HepG2 (cell line): ENCODE data around the gene DNAJC13. TPM values are rescaled to one million over a fixed set of nuclear protein-coding genes. Genes with fewer than 3 reads are reported as not detected.

Source experiments
- ATAC-seq: fragments of 200-7000 bp; cut with Tn5 transposase; 3 replicates; pipeline ENCODE4 v1.9.1; 2020; ENCODE audit warnings: mild to moderate bottlenecking, moderate library complexity
- BruUV-seq: library from RNA; stranded (reverse); fragments of 400-500 nt; replicated peaks from 2 replicates; lab custom pipeline; 2021; lab: Mats Ljungman, UMichigan
- CTCF ChIA-PET: fragments of 300-600 bp; formaldehyde crosslinking; extraction: SDS; loops from one replicate; lab custom pipeline; 2021; ENCODE audit warnings: low total read pairs, inconsistent platforms, low intra/inter-chr PET ratio; lab: Yijun Ruan, JAX
- POLR2A ChIA-PET: fragments of 350-600 bp; sonication (Branson Sonifier 250); formaldehyde crosslinking; loops from one replicate; lab custom pipeline; 2020; ENCODE audit warnings: antibody characterized with exemption, inconsistent platforms; lab: Yijun Ruan, JAX
- DNase-seq: peaks from one replicate; pipeline ENCODE4 v3.0.0-alpha.2; 2015; ENCODE audit warnings: low spot score
- FAIRE-seq: peaks from 3 replicates; lab custom pipeline; 2011; peaks lifted over from hg19 to GRCh38; lab: Jason Lieb, UNC
- H2AFZ ChIP-seq: one replicate; pipeline ENCODE4 v1.6.1; 2011; ENCODE audit warnings: low read length, inconsistent platforms
- H3K27ac ChIP-seq: fragments of 300-600 bp; 3 replicates; pipeline ENCODE4 v1.8.0; 2011; ENCODE audit warnings: mixed run types, mild to moderate bottlenecking, mixed read lengths, low read length, inconsistent platforms; ENCODE audit not compliant: insufficient read depth; ENCODE audit errors: extremely low read length
- H3K27me3 ChIP-seq, 2 experiments: fragments of 200-600 bp in 1 of 2; 2 replicates in 1 of 2; 3 replicates in 1 of 2; pipeline versions ENCODE4 v1.6.0 to v1.8.0; 2011; ENCODE audit warnings: low read length in 2 of 2, mild to moderate bottlenecking in 2 of 2, moderate library complexity in 2 of 2, inconsistent platforms in 1 of 2; ENCODE audit not compliant: insufficient read depth in 2 of 2, control insufficient read depth in 1 of 2
- H3K36me3 ChIP-seq, 2 experiments: fragments of 200-600 bp in 1 of 2; replicated peaks in 1 of 2; 2 replicates in 1 of 2; 3 replicates in 1 of 2; pipeline versions ENCODE4 v1.5.1 to v1.8.0; 2011; ENCODE audit warnings: low read length in 2 of 2, inconsistent platforms in 1 of 2; ENCODE audit not compliant: insufficient read depth in 2 of 2, control insufficient read depth in 1 of 2
- H3K4me1 ChIP-seq: 2 replicates; pipeline ENCODE4 v1.5.1; 2012; ENCODE audit warnings: low read length, inconsistent platforms; ENCODE audit not compliant: insufficient read depth
- H3K4me2 ChIP-seq: 2 replicates; pipeline ENCODE4 v1.6.0; 2011; ENCODE audit warnings: low read depth, low read length, inconsistent platforms
- H3K4me3 ChIP-seq, 3 experiments: fragments of 200-600 bp in 1 of 3; sonication (generic), shearing (Covaris generic) in 1 of 3; replicated peaks in 1 of 3; 2 replicates each; pipeline ENCODE4 v1.5.1; 2011 to 2016; ENCODE audit warnings: low read length in 3 of 3, inconsistent platforms in 2 of 3, low read depth in 2 of 3, mild to moderate bottlenecking in 2 of 3, control low read depth in 1 of 3, mixed read lengths in 1 of 3; ENCODE audit not compliant: insufficient read depth in 1 of 3
- H3K79me2 ChIP-seq: one replicate; pipeline ENCODE4 v1.6.1; 2011; ENCODE audit warnings: low read length, inconsistent platforms; ENCODE audit not compliant: insufficient read depth
- H3K9ac ChIP-seq: 2 replicates; pipeline ENCODE4 v1.6.0; 2011; ENCODE audit warnings: mild to moderate bottlenecking, low read depth, low read length, inconsistent platforms; ENCODE audit not compliant: insufficient read depth
- H3K9me3 ChIP-seq: 2 replicates; pipeline ENCODE4 v1.5.1; 2012; ENCODE audit warnings: mild to moderate bottlenecking, low read length
- H4K20me1 ChIP-seq: 2 replicates; pipeline ENCODE4 v1.6.0; 2011; ENCODE audit warnings: inconsistent platforms, mild to moderate bottlenecking, low read length, moderate library complexity; ENCODE audit not compliant: insufficient read depth
- ASH2L ChIP-seq: fragments of 300-600, 200-600 bp; sonication (generic); IDR thresholded peaks from 2 replicates; pipeline ENCODE4 v1.7.0; 2017; ENCODE audit warnings: low read depth, mild to moderate bottlenecking, moderate library complexity, mixed read lengths, low read length; ENCODE audit not compliant: insufficient read length
- ATM ChIP-seq: fragments of 450-650 bp; IDR thresholded peaks from 2 replicates; pipeline ENCODE4 v1.7.1; 2017; ENCODE audit warnings: mild to moderate bottlenecking, borderline replicate concordance
- CREM ChIP-seq, 2 experiments: sonication (generic) in 1 of 2; formaldehyde crosslinking in 1 of 2; IDR thresholded peaks; 2 replicates each; pipeline versions ENCODE4 v1.4.0 to v1.6.1; 2016 to 2020; ENCODE audit warnings: antibody characterized with exemption in 1 of 2, mild to moderate bottlenecking in 1 of 2, missing genetic modification reagents in 1 of 2
- GATA4 ChIP-seq: sonication (generic); IDR thresholded peaks from 2 replicates; pipeline ENCODE4 v1.6.1; 2016; ENCODE audit warnings: antibody characterized with exemption, low read depth, borderline replicate concordance
- HNF4A ChIP-seq: sonication (generic); formaldehyde crosslinking; IDR thresholded peaks from 2 replicates; pipeline ENCODE4 v1.4.0; 2020; ENCODE audit warnings: missing genetic modification reagents
- ISL2 ChIP-seq: sonication (generic); formaldehyde crosslinking; IDR thresholded peaks from 2 replicates; pipeline ENCODE4 v1.5.0; 2020; ENCODE audit warnings: missing genetic modification reagents
- JUNB ChIP-seq: sonication (generic); formaldehyde crosslinking; IDR thresholded peaks from 2 replicates; pipeline ENCODE4 v1.8.0; 2022; ENCODE audit warnings: missing genetic modification reagents, mild to moderate bottlenecking, borderline replicate concordance
- KDM5A ChIP-seq: fragments of 200-600 bp; sonication (generic); IDR thresholded peaks from 2 replicates; pipeline ENCODE4 v1.7.0; 2018; ENCODE audit warnings: antibody characterized with exemption, mild to moderate bottlenecking, low read length, borderline replicate concordance
- MTA1 ChIP-seq: sonication (generic); formaldehyde crosslinking; IDR thresholded peaks from 2 replicates; pipeline ENCODE4 v1.4.0; 2020; ENCODE audit warnings: missing genetic modification reagents, mild to moderate bottlenecking, borderline replicate concordance
- SAP130 ChIP-seq: IDR thresholded peaks from 2 replicates; pipeline ENCODE4 v1.6.1; 2016; ENCODE audit warnings: low read depth
- SRF ChIP-seq: IDR thresholded peaks from 2 replicates; pipeline ENCODE4 v1.6.1; 2011; ENCODE audit warnings: mild to moderate bottlenecking, low read depth, low read length, moderate library complexity
- TEAD3 ChIP-seq: optimal IDR thresholded peaks from 2 replicates; pipeline ENCODE3; 2016; ENCODE audit warnings: borderline replicate concordance
- ZBTB38 ChIP-seq: sonication (generic); formaldehyde crosslinking; IDR thresholded peaks from 2 replicates; pipeline ENCODE4 v1.5.1; 2020; ENCODE audit warnings: mild to moderate bottlenecking, missing genetic modification reagents
- ZNF121 ChIP-seq: sonication (generic); formaldehyde crosslinking; IDR thresholded peaks from 2 replicates; pipeline ENCODE4 v1.5.0; 2020; ENCODE audit warnings: mild to moderate bottlenecking, missing genetic modification reagents
- ZNF652 ChIP-seq: IDR thresholded peaks from 2 replicates; pipeline ENCODE4 v1.6.1; 2016; ENCODE audit warnings: low read depth, borderline replicate concordance
- ZNF713 ChIP-seq: sonication (generic); formaldehyde crosslinking; IDR thresholded peaks from 2 replicates; pipeline ENCODE4 v1.4.0; 2020; ENCODE audit warnings: mild to moderate bottlenecking, missing genetic modification reagents
- WGBS: methylation state at CpG from one replicate; pipeline ENCODE4 v1.1.6; 2017; ENCODE audit warnings: low lambda C conversion rate; 5-methylcytosine and 5-hydroxymethylcytosine counted together
- in situ Hi-C: cut with HindIII; loops from 2 replicates; pipeline ENCODE4 v1.10.0; 2017; ENCODE audit warnings: low pct_unique_long_range_greater_than_20kb; ENCODE audit not compliant: extremely low pct_ligation_motif_present
- intact Hi-C: fragments of 100-400 bp; cut with micrococcal nuclease; formaldehyde crosslinking; loops from one replicate; pipeline ENCODE4 v1.10.0; 2022; ENCODE audit not compliant: unreplicated experiment
- polyA plus RNA-seq, 8 experiments: library from polyadenylated mRNA; depleted of rRNA in 3 of 8; stranded (reverse) in 7 of 8; unstranded in 1 of 8; fragments of >200 nt; fragmentation: Illumina TruSeq in 4 of 8; extraction: Trizol in 4 of 8; gene quantifications; 2 replicates each; pipeline versions ENCODE4 v1.2.1 to v1.2.3, GENCODE V29; 2011 to 2016; ENCODE audit warnings: low read depth in 4 of 8, missing spikeins in 1 of 8, mixed read lengths in 1 of 8; ENCODE audit not compliant: insufficient read depth in 1 of 8
- total RNA-seq, 5 experiments: library from RNA; depleted of rRNA; stranded (reverse); fragments of >200 nt; fragmentation: Illumina TruSeq; extraction: Trizol; gene quantifications; 2 replicates each; pipeline ENCODE4 v1.2.3, GENCODE V29; 2016; ENCODE audit warnings: low read depth in 1 of 5
- TF ChIP-seq, protein P1 (sequence below): sonication (generic); formaldehyde crosslinking; IDR thresholded peaks from 2 replicates; pipeline ENCODE4 v1.4.0; 2020; ENCODE audit warnings: missing genetic modification reagents, mild to moderate bottlenecking, borderline replicate concordance
- TF ChIP-seq, protein P2 (sequence below): sonication (generic); formaldehyde crosslinking; IDR thresholded peaks from 2 replicates; pipeline ENCODE4 v1.4.0; 2020; ENCODE audit warnings: missing genetic modification reagents
- TF ChIP-seq, protein P3 (sequence below): sonication (generic); formaldehyde crosslinking; IDR thresholded peaks from 2 replicates; pipeline ENCODE4 v1.4.0; 2020; ENCODE audit warnings: missing genetic modification reagents
- TF ChIP-seq, protein P4 (sequence below): conservative IDR thresholded peaks from 2 replicates; pipeline ENCODE4 v1.6.1; 2018; ENCODE audit warnings: missing genetic modification reagents

The DNAJC13 gene
- total and polyA plus RNA-seq, 2 of the 13 experiments (the other 11 are each of a cell fraction or from before 2014, with no cell fraction given), result 9.1 to 26.2 TPM

DNA sequence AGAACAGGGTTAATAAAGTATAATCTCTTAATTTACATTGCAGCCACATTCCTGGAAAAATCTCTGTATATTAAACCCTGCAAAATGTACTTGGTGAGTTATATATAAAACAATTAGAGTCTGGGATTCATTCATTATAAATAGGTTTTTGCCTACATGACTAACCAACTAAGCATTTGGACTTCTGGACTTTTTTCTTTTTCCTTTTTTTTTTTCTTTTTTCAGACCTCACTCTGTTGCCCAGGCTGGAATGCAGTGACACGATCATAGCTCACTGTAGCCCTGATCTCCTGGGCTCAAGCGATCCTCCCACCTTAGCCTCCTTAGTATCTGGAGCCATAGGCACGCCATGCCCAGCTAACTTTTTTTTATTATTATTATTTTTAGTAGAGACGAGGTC lies 4.5 kb downstream of the DNAJC13 start (continued):
- TF ChIP-seq JUNB (CRISPR knock-in tag), result peak; percentile 32; the same call in 1 of the 2 replicates
- TF ChIP-seq ZNF652 (CRISPR knock-in tag), result no peak
- TF ChIP-seq ATM, result no peak
- no peak for TF ChIP-seq CREM (IDR thresholded peaks at IDR 0.05)
- no peak for TF ChIP-seq CREM (CRISPR knock-in tag; IDR thresholded peaks at IDR 0.05)
- no peak for TF ChIP-seq MTA1 (CRISPR knock-in tag)
- TF ChIP-seq, protein P1, sequence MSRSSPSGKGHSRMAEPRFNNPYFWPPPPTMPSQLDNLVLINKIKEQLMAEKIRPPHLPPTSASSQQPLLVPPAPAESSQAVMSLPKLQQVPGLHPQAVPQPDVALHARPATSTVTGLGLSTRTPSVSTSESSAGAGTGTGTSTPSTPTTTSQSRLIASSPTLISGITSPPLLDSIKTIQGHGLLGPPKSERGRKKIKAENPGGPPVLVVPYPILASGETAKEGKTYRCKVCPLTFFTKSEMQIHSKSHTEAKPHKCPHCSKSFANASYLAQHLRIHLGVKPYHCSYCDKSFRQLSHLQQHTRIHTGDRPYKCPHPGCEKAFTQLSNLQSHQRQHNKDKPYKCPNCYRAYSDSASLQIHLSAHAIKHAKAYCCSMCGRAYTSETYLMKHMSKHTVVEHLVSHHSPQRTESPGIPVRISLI (CRISPR knock-in tag), result peak; percentile 65; the same call in 1 of the 2 replicates
- peak; percentile 22; the same call in 1 of the 2 replicates for TF ChIP-seq HNF4A (CRISPR knock-in tag)
- peak; percentile 87 for TF ChIP-seq TEAD3 (CRISPR knock-in tag)
- peak; percentile 30 for TF ChIP-seq ASH2L
- TF ChIP-seq ZNF121 (CRISPR knock-in tag), result peak; percentile 60; the same call in 1 of the 2 replicates
- TF ChIP-seq SAP130 (CRISPR knock-in tag), result peak; percentile 20; the same call in 1 of the 2 replicates
- TF ChIP-seq, protein P2, sequence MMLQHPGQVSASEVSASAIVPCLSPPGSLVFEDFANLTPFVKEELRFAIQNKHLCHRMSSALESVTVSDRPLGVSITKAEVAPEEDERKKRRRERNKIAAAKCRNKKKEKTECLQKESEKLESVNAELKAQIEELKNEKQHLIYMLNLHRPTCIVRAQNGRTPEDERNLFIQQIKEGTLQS, result no peak

DNA sequence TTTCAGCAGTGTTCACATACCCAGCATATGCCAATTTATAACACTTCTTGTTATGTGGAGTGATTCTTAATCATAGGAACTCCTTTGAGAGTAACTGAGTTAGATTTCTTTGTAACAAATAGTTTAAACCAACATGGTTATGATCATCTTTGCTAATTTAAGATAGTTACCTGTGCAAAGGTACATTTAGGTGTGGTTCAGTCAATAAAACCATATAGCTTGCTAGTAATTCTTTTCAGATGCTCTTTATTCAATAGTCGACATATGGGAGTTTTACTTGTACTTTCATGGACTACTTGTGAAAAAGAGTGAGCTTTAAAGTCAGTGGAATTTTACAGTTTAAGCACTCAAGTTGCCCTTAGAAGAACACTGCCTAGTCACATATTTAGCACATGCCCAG lies 5.2 kb downstream of the DNAJC13 start:
- no peak overlapping the region for H3K4me2 ChIP-seq
- in situ Hi-C loops, result no loop called here
- ATAC-seq (no peak), FAIRE-seq (no peak), DNase-seq (no peak)
- WGBS, result 100% methylated on average over 1 of the region's 1 CpG
- no peaks in the 10 kb centered on the region for H3K36me3 ChIP-seq
- intact Hi-C loops, result no loop called here
- H3K9me3 ChIP-seq, result no peaks in the 10 kb centered on the region
- CTCF ChIA-PET, result no interaction called here
- peaks cover 48% of the 10 kb centered on the region for H3K79me2 ChIP-seq
- POLR2A ChIA-PET, result no interaction called here
- no peak overlapping the region for H2AFZ ChIP-seq
- H3K27ac ChIP-seq, result peak overlapping the region; percentile 33
- H4K20me1 ChIP-seq, result no peaks in the 10 kb centered on the region
- BruUV-seq, result no TSS peak
- no peak overlapping the region for H3K4me3 ChIP-seq
- no peaks in the 10 kb centered on the region; a peak in 2 of 5 replicates for H3K27me3 ChIP-seq
- no peak overlapping the region for H3K9ac ChIP-seq
- H3K4me1 ChIP-seq, result peaks cover 38% of the 10 kb centered on the region
- TF ChIP-seq SRF (no peak), ZNF713 (CRISPR knock-in tag) (no peak), GATA4 (no peak), ZBTB38 (CRISPR knock-in tag) (no peak), ISL2 (CRISPR knock-in tag) (no peak), KDM5A (no peak)
- TF ChIP-seq, protein P3, sequence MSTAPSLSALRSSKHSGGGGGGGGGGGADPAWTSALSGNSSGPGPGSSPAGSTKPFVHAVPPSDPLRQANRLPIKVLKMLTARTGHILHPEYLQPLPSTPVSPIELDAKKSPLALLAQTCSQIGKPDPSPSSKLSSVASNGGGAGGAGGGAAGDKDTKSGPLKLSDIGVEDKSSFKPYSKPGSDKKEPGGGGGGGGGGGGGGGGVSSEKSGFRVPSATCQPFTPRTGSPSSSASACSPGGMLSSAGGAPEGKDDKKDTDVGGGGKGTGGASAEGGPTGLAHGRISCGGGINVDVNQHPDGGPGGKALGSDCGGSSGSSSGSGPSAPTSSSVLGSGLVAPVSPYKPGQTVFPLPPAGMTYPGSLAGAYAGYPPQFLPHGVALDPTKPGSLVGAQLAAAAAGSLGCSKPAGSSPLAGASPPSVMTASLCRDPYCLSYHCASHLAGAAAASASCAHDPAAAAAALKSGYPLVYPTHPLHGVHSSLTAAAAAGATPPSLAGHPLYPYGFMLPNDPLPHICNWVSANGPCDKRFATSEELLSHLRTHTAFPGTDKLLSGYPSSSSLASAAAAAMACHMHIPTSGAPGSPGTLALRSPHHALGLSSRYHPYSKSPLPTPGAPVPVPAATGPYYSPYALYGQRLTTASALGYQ (CRISPR knock-in tag), result no peak
- TF ChIP-seq, protein P4, sequence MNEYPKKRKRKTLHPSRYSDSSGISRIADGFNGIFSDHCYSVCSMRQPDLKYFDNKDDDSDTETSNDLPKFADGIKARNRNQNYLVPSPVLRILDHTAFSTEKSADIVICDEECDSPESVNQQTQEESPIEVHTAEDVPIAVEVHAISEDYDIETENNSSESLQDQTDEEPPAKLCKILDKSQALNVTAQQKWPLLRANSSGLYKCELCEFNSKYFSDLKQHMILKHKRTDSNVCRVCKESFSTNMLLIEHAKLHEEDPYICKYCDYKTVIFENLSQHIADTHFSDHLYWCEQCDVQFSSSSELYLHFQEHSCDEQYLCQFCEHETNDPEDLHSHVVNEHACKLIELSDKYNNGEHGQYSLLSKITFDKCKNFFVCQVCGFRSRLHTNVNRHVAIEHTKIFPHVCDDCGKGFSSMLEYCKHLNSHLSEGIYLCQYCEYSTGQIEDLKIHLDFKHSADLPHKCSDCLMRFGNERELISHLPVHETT (CRISPR knock-in tag), result no peak
